H7 (cell line): ENCODE measurements around the gene KRTAP4-2. TPM values are rescaled to one million over a fixed set of nuclear protein-coding genes. Genes with fewer than 3 reads are reported as not detected.
"Not testable (repeated sequence)": the region's sequence is repeated elsewhere in the genome, so short reads cannot be mapped to it uniquely, and the experiment has no call there.

Experiments
- DNase-seq: peaks from one replicate; pipeline ENCODE4 v3.0.0; 2012
- H3K27me3 ChIP-seq: 2 replicates; pipeline ENCODE4 v1.6.0; 2011; ENCODE audit warnings: mild to moderate bottlenecking, low read length; ENCODE audit not compliant: control insufficient read depth, insufficient read depth
- H3K36me3 ChIP-seq: replicated peaks from 2 replicates; pipeline ENCODE4 v1.5.1; 2011; ENCODE audit warnings: low read length; ENCODE audit not compliant: control insufficient read depth, insufficient read depth
- H3K4me3 ChIP-seq: 2 replicates; pipeline ENCODE4 v1.5.1; 2011; ENCODE audit warnings: low read depth, mild to moderate bottlenecking, control low read depth, low read length, moderate library complexity; ENCODE audit not compliant: insufficient read depth
- total RNA-seq: library from RNA; depleted of rRNA; stranded (reverse); fragments of >200 nt; shearing (Covaris generic); gene quantifications from 2 replicates; pipeline ENCODE4 v1.2.3, GENCODE V29; 2014; rRNA removed

Gene KRTAP4-2
- total RNA-seq, 1 experiment from 2014 or later: not detected

- Histone ChIP-seq H3K4me3 (no peak overlapping the region), H3K27me3 (no peaks in the 10 kb centered on the region), H3K36me3 (no peaks in the 10 kb centered on the region)
- DNase-seq: no peak
Measured at GRCh38 chr17:41147531-41148204, 30.4 kb downstream of the KRTAP4-2 start.

- no peak for DNase-seq
Measured at GRCh38 chr17:41145261-41145660, 32.8 kb downstream of the KRTAP4-2 start.

GRCh38 chr17:41144846-41145245 is 33.2 kb downstream of the KRTAP4-2 start:
- Histone ChIP-seq H3K27me3 (no peaks in the 10 kb centered on the region), H3K36me3 (no peaks in the 10 kb centered on the region), H3K4me3 (no peak overlapping the region)
- no peak for DNase-seq

More at GRCh38 chr17:41145261-41145660, 32.8 kb downstream of the KRTAP4-2 start:
- no peaks in the 10 kb centered on the region for H3K36me3 ChIP-seq
- no peaks in the 10 kb centered on the region for H3K27me3 ChIP-seq
- H3K4me3 ChIP-seq: no peak overlapping the region

- no peaks in the 10 kb centered on the region for H3K27me3 ChIP-seq
- no peak for DNase-seq
- H3K4me3 ChIP-seq: no peak overlapping the region
- H3K36me3 ChIP-seq: no peaks in the 10 kb centered on the region
Measured at GRCh38 chr17:41141361-41141760, 36.7 kb downstream of the KRTAP4-2 start.

GRCh38 chr17:41140360-41141131 is 37.5 kb downstream of the KRTAP4-2 start, which contains the start of gene KRTAP4-6:
Gene KRTAP4-6, minus strand, starts transcription at chr17:41140544. Its CDS starts 57 bp downstream, at chr17:41140487.
- no peak for DNase-seq
- Histone ChIP-seq H3K4me3 (no peak within 1 kb of the TSS), H3K36me3 (no peaks in the 10 kb centered on the region), H3K27me3 (no peaks in the 10 kb centered on the region)

- DNase-seq, H3K36me3 ChIP-seq, H3K4me3 ChIP-seq, H3K27me3 ChIP-seq: not testable (repeated sequence)
Measured at GRCh38 chr17:41139865-41140264, 38.2 kb downstream of the KRTAP4-2 start.

- no peak overlapping the region for H3K4me3 ChIP-seq
- DNase-seq: no peak
- no peaks in the 10 kb centered on the region for H3K27me3 ChIP-seq
- no peaks in the 10 kb centered on the region for H3K36me3 ChIP-seq
Measured at GRCh38 chr17:41133880-41134735, 43.9 kb downstream of the KRTAP4-2 start.

- no peaks in the 10 kb centered on the region for H3K36me3 ChIP-seq
- no peaks in the 10 kb centered on the region for H3K27me3 ChIP-seq
- no peak overlapping the region for H3K4me3 ChIP-seq
- DNase-seq: no peak
Measured at GRCh38 chr17:41131979-41132378, 46.0 kb downstream of the KRTAP4-2 start.

Other genes with a start within 250 kb of the KRTAP4-2 start
- not detected in 2 replicates for gene KRT23, start 240.6 kb downstream of the KRTAP4-2 start, total RNA-seq
- not detected in 2 replicates for gene KRT39, start 211.3 kb downstream of the KRTAP4-2 start, total RNA-seq
- not detected in 2 replicates for gene KRT40, start 193.9 kb downstream of the KRTAP4-2 start, total RNA-seq
- gene KRTAP3-3, start 184.1 kb downstream of the KRTAP4-2 start, total RNA-seq: not detected in 2 replicates
- not detected in 2 replicates for gene KRTAP3-2, start 178.3 kb downstream of the KRTAP4-2 start, total RNA-seq
- not detected in 2 replicates for gene KRTAP3-1, start 169.1 kb downstream of the KRTAP4-2 start, total RNA-seq
- not detected in 2 replicates for gene KRTAP1-5, start 151.0 kb downstream of the KRTAP4-2 start, total RNA-seq
- not detected in 2 replicates for gene KRTAP1-4, start 148.0 kb downstream of the KRTAP4-2 start, total RNA-seq
- not detected in 2 replicates for gene KRTAP1-3, start 143.3 kb downstream of the KRTAP4-2 start, total RNA-seq
- gene KRTAP1-1, start 136.8 kb downstream of the KRTAP4-2 start, total RNA-seq: not detected in 2 replicates
- gene KRTAP2-1, start 130.9 kb downstream of the KRTAP4-2 start, total RNA-seq: not detected in 2 replicates
- gene KRTAP2-2, start 123.0 kb downstream of the KRTAP4-2 start, total RNA-seq: not detected in 2 replicates
- gene KRTAP2-3, start 118.1 kb downstream of the KRTAP4-2 start, total RNA-seq: not detected in 2 replicates
- gene KRTAP2-4, start 112.3 kb downstream of the KRTAP4-2 start, total RNA-seq: not detected in 2 replicates
- not detected in 2 replicates for gene KRTAP4-7, start 94.1 kb downstream of the KRTAP4-2 start, total RNA-seq
- not detected in 2 replicates for gene KRTAP4-8, start 80.1 kb downstream of the KRTAP4-2 start, total RNA-seq
- not detected in 2 replicates for gene KRTAP4-16, start 76.0 kb downstream of the KRTAP4-2 start, total RNA-seq
- gene KRTAP4-9, start 72.8 kb downstream of the KRTAP4-2 start, total RNA-seq: not detected in 2 replicates
- gene KRTAP4-11, start 59.8 kb downstream of the KRTAP4-2 start, total RNA-seq: not detected in 2 replicates
- not detected in 2 replicates for gene KRTAP4-12, start 54.0 kb downstream of the KRTAP4-2 start, total RNA-seq
- not detected in 2 replicates for gene KRTAP4-6, start 37.7 kb downstream of the KRTAP4-2 start, total RNA-seq
- not detected in 2 replicates for gene KRTAP4-5, start 28.4 kb downstream of the KRTAP4-2 start, total RNA-seq
- not detected in 2 replicates for gene KRTAP4-4, start 17.5 kb downstream of the KRTAP4-2 start, total RNA-seq
- gene KRTAP4-3, start 10.0 kb downstream of the KRTAP4-2 start, total RNA-seq: not detected in 2 replicates
- 0.38 and 0.70 TPM in 2 replicates for gene KRTAP4-1, start 6.7 kb upstream of the KRTAP4-2 start, total RNA-seq
- not detected in 2 replicates for gene KRTAP9-1, start 11.7 kb upstream of the KRTAP4-2 start, total RNA-seq
- not detected in 2 replicates for gene KRTAP9-2, start 48.4 kb upstream of the KRTAP4-2 start, total RNA-seq
- not detected in 2 replicates for gene KRTAP9-3, start 54.2 kb upstream of the KRTAP4-2 start, total RNA-seq
- not detected in 2 replicates for gene KRTAP9-8, start 59.8 kb upstream of the KRTAP4-2 start, total RNA-seq
- not detected in 2 replicates for gene KRTAP9-4, start 71.5 kb upstream of the KRTAP4-2 start, total RNA-seq
- not detected in 2 replicates for gene KRTAP9-9, start 77.2 kb upstream of the KRTAP4-2 start, total RNA-seq
- gene KRTAP9-6, start 87.2 kb upstream of the KRTAP4-2 start, total RNA-seq: not detected in 2 replicates
- gene KRTAP9-7, start 97.5 kb upstream of the KRTAP4-2 start, total RNA-seq: not detected in 2 replicates
- gene KRTAP29-1, start 124.6 kb upstream of the KRTAP4-2 start, total RNA-seq: not detected in 2 replicates
- not detected in 2 replicates for gene KRTAP16-1, start 131.1 kb upstream of the KRTAP4-2 start, total RNA-seq
- not detected in 2 replicates for gene KRTAP17-1, start 137.5 kb upstream of the KRTAP4-2 start, total RNA-seq
- gene KRT33A, start 172.6 kb upstream of the KRTAP4-2 start, total RNA-seq: not detected in 2 replicates
- not detected in 2 replicates for gene KRT33B, start 191.6 kb upstream of the KRTAP4-2 start, total RNA-seq
- gene KRT34, start 204.1 kb upstream of the KRTAP4-2 start, total RNA-seq: not detected in 2 replicates
- gene KRT31, start 219.4 kb upstream of the KRTAP4-2 start, total RNA-seq: not detected in 2 replicates
- gene KRT37, start 246.4 kb upstream of the KRTAP4-2 start, total RNA-seq: not detected in 2 replicates